IgD-negative memory B cell (primary cell): ENCODE data around the gene PLEKHH2. TPM values are rescaled to one million over a fixed set of nuclear protein-coding genes. Genes with fewer than 3 reads are reported as not detected.

Source experiments
- H3K27ac Mint-ChIP-seq, 3 donors: one replicate each; pipeline ENCODE4 v1.8.0; 2020 to 2022; ENCODE audit warnings: mild to moderate bottlenecking in 3 of 3, mixed read lengths in 3 of 3, moderate library complexity in 1 of 3
- H3K27me3 Mint-ChIP-seq: one replicate; pipeline ENCODE4 v1.8.0; 2021; ENCODE audit warnings: mixed read lengths
- H3K36me3 Mint-ChIP-seq: one replicate; pipeline ENCODE4 v1.8.0; 2020; ENCODE audit warnings: mild to moderate bottlenecking, mixed read lengths
- H3K4me1 Mint-ChIP-seq, 3 donors: one replicate each; pipeline ENCODE4 v1.8.0; 2020 to 2022; ENCODE audit warnings: mixed read lengths in 3 of 3, mild to moderate bottlenecking in 1 of 3
- H3K4me3 Mint-ChIP-seq, 4 donors: one replicate each; pipeline ENCODE4 v1.8.0; 2020 to 2022; ENCODE audit warnings: mild to moderate bottlenecking in 4 of 4, mixed read lengths in 4 of 4, moderate library complexity in 3 of 4
- H3K9me3 Mint-ChIP-seq, 3 donors: one replicate each; pipeline ENCODE4 v1.8.0; 2020 to 2021; ENCODE audit warnings: mixed read lengths in 3 of 3, mild to moderate bottlenecking in 1 of 3
- polyA plus RNA-seq: library from polyadenylated mRNA; unstranded; fragments of 300-500 nt; fragmentation: Illumina TruSeq; gene quantifications from one replicate; pipeline ENCODE4 v1.2.3, GENCODE V29; 2021

Gene PLEKHH2
- polyA plus RNA-seq, 1 donor from 2014 or later: 0.46 TPM

DNA sequence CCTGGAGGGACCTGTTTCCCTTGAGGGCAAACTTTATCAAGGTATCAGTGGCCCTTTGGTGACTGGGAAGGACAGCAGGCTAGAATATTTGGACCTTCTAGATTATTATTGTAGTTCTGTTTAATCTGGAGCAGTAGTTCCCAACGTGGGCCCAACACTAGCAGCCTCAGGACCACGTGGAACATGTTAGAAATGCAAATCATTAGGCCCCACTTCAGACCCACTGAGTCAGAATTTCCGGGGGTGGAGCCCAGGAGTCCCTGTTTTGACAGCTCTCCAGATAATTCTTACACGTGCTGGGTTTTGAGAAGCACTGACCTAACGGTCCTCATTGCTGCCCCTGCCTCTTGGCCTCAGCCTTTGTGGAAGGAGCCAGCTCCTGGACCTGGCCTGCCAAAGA, 111.3 kb downstream of the PLEKHH2 start:
- no peak overlapping the region for H3K4me3 Mint-ChIP-seq

DNA sequence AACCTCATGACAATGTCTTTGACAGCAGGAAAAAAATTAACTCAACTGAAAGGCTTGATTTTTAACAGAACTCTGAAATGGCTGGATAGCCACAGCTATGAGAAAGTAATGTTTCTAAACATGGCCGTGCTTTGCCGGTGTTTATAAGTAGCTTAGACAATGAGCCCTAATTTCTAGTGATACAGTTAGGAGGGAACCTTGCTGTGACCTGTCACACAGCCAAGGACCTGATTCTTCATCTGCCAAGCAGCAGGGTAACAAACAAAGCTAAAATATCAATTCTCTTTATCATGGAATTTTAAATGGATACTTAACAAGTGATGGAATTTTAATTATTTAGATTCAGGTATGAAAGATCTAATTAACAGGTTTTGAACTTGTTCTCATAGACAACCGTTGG, 112.5 kb downstream of the PLEKHH2 start:
- Mint-ChIP-seq H3K27me3 (no peaks in the 10 kb centered on the region), H3K4me1 (no peaks in the 10 kb centered on the region), H3K4me3 (no peak overlapping the region), H3K36me3 (no peaks in the 10 kb centered on the region), H3K9me3 (no peaks in the 10 kb centered on the region), H3K27ac (no peak overlapping the region)

More for the DNA sequence above, 111.3 kb downstream of the PLEKHH2 start:
- Mint-ChIP-seq H3K36me3 (no peaks in the 10 kb centered on the region), H3K27me3 (peaks cover 2% of the 10 kb centered on the region), H3K4me1 (no peaks in the 10 kb centered on the region), H3K27ac (no peak overlapping the region), H3K9me3 (no peaks in the 10 kb centered on the region)

DNA sequence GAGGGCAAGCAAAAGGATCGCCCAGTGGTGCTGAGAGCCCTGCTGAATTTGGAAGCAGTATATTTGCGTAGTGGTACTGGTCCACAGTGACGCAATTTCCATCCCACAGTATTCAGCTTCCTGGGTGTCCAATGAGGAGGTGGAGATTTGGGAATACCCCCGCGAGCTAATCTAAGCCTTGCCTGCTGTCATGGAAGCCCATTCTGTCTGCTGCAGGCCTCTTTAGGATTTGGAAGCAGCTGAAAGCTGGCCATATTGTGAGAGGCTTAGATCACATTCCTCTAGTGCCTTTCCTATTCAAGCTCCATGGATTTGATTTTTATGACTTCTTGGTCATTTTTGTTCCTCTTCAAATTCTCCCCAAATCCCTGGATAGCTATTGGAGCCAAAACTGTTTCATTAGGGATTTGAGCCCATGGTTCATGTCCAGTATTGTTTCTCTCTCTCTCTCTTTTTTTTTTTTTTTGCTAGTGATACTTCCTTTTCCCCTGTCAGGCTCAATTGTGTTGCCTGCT, 114.5 kb downstream of the PLEKHH2 start:
- Mint-ChIP-seq H3K36me3 (no peaks in the 10 kb centered on the region), H3K27ac (no peak overlapping the region), H3K27me3 (no peaks in the 10 kb centered on the region), H3K4me1 (no peaks in the 10 kb centered on the region), H3K9me3 (no peaks in the 10 kb centered on the region), H3K4me3 (no peak overlapping the region)

DNA sequence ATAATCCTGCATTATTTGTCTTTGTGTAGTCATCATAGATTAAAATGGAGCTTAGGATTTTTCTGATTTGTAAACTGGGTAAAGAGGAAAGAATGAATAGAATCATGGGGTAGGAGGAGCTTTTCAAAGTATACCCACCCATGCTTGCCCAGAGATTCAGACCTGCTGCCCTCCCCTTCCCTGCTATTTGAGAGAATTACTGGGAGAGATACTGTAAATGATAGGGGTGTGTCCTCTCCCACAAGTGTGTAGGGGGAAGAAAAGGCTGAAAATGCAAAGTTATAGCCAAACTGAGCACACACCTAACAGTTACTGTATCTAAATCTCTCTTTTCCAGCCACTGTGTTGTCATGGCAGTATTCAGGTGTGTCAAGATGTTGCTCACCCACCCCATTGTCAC, 115.2 kb downstream of the PLEKHH2 start:
- H3K4me1 Mint-ChIP-seq: no peaks in the 10 kb centered on the region
- H3K9me3 Mint-ChIP-seq: no peaks in the 10 kb centered on the region
- no peaks in the 10 kb centered on the region for H3K36me3 Mint-ChIP-seq
- H3K27me3 Mint-ChIP-seq: no peaks in the 10 kb centered on the region
- no peak overlapping the region for H3K27ac Mint-ChIP-seq
- no peak overlapping the region for H3K4me3 Mint-ChIP-seq

DNA sequence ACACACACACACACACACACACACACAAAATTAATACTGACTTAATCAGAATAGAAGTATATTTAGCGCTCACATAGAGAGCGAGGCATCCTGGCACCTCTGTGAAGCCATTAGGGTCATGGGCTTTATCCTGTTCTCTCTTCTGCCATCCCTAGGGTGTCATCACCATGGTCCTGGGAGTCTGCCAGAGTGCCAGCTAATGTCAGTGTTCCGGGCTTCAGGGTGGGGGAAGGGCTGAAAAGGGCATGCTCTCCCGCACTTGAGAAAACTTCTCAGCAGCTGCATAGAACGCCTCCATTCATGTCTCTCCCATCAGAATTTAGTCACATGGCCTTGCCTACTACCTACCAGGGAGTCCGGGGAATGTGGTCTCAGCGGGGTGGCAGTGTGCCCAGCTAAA, 117.1 kb downstream of the PLEKHH2 start:
- no peaks in the 10 kb centered on the region for H3K27me3 Mint-ChIP-seq
- H3K9me3 Mint-ChIP-seq: no peaks in the 10 kb centered on the region
- no peak overlapping the region for H3K27ac Mint-ChIP-seq
- no peaks in the 10 kb centered on the region for H3K36me3 Mint-ChIP-seq
- H3K4me3 Mint-ChIP-seq: no peak overlapping the region
- H3K4me1 Mint-ChIP-seq: no peaks in the 10 kb centered on the region

DNA sequence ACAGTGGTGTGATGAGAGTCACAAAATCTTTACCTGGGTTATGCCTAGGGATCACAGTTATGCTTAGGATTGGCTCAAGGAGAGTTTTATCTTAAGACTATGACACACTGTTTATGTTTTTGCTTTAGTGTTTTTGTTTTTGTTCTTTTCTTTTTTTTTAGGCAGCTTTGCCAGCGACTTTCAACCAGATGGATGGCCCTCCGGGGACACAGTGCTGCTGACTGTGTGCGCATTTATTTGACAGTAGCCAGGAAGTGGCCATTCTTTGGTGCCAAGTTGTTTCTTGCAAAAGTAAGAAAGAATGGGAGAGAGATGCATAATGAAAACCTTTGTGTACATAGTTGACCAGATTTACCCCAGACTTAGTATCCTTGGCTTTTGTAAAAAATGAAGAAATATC, 121.7 kb downstream of the PLEKHH2 start:
- Mint-ChIP-seq H3K27me3 (no peaks in the 10 kb centered on the region), H3K4me3 (no peak overlapping the region), H3K4me1 (no peaks in the 10 kb centered on the region), H3K36me3 (no peaks in the 10 kb centered on the region), H3K27ac (no peak overlapping the region), H3K9me3 (no peaks in the 10 kb centered on the region)

DNA sequence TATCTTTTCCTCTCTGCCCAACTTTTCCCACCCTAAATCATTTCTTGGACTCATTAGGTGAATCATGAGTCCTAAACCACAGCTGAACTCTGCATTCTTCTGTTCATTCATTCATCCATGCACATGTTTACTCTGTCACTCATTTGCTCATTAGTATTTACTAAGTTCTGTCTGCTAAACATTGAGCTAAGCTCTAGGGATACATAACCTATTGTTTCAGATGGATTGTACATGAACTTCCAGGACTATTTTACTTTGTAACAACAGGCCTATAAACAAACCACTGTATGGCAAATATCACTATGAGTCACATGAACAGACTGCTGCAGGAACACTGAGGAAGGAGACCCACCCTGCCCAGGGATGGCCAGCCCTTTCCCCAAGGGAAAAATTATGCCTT, 122.1 kb downstream of the PLEKHH2 start:
- Mint-ChIP-seq H3K27me3 (no peaks in the 10 kb centered on the region), H3K27ac (no peak overlapping the region), H3K4me3 (no peak overlapping the region), H3K4me1 (no peaks in the 10 kb centered on the region), H3K9me3 (no peaks in the 10 kb centered on the region), H3K36me3 (no peaks in the 10 kb centered on the region)

DNA sequence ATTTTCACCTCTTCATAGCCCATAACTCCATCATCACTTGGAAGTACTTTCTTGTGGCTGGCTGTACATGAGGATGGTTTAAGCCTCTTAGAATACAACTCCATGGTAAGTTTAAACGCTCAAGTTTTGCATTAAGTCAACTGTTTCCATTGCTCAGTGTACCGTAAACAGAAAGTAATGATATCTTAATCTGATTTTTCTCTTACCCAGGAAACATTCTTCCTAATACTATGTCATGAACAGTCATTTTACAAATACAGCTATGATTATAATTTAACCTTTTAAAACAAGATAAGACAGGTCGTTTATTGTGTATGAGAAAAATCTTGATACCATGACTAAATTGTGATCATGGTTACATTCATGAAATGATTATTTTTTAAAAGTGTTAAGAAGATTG, 125.2 kb downstream of the PLEKHH2 start:
- no peak overlapping the region for H3K4me3 Mint-ChIP-seq
- H3K36me3 Mint-ChIP-seq: no peaks in the 10 kb centered on the region
- no peak overlapping the region for H3K27ac Mint-ChIP-seq
- no peaks in the 10 kb centered on the region for H3K4me1 Mint-ChIP-seq
- H3K27me3 Mint-ChIP-seq: no peaks in the 10 kb centered on the region
- no peaks in the 10 kb centered on the region for H3K9me3 Mint-ChIP-seq

DNA sequence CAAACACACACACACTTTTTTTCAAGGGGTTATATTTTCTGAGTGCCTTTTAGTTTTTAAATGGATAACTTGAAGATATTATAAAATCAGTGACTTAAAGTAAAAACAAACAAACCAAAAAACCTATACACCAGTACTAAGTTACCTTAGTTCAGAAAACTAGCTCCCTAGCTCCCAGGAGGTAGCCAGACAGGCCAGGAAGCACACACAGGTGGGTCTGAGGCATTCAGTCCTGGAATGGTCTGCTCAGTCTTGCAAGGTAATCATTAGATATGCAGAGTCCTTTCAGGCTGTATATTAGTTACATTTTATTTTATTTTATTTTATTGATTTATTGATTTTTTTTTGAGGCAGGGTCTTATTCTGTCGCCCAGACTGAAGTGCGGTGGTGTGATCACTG, 126.0 kb downstream of the PLEKHH2 start:
- Mint-ChIP-seq H3K36me3 (no peaks in the 10 kb centered on the region), H3K4me1 (no peaks in the 10 kb centered on the region), H3K9me3 (no peaks in the 10 kb centered on the region), H3K4me3 (no peak overlapping the region), H3K27me3 (no peaks in the 10 kb centered on the region), H3K27ac (no peak overlapping the region)

DNA sequence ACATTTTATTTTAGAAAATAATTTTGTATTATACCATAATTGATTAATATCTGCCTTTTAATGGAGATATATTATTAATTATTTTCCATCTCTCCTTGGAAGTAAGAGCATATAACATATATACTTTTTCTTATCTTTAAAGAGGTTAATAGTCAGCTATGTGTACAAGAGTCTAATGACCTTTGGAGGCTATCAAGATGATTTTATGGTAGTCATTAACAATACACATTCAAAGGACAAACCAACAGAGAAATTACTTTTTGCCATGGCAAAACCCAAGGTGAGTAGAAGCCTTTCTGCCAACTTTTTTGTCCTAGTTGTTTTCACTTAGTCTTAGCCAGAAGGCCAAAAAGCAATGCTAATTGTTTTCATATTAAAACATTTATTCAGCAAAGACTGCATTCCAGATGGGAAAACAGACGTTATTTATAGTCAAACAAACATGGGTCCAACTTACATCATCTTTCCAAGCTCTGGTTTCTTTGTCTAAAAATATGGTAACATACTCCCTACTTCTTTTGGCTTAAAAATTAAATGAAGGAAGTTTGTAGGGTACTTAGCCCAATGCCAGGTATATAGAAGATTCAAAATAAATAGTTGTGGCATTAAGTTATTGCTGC, 127.1 kb downstream of the PLEKHH2 start:
- H3K27me3 Mint-ChIP-seq: no peaks in the 10 kb centered on the region
- H3K4me3 Mint-ChIP-seq: no peak overlapping the region

DNA sequence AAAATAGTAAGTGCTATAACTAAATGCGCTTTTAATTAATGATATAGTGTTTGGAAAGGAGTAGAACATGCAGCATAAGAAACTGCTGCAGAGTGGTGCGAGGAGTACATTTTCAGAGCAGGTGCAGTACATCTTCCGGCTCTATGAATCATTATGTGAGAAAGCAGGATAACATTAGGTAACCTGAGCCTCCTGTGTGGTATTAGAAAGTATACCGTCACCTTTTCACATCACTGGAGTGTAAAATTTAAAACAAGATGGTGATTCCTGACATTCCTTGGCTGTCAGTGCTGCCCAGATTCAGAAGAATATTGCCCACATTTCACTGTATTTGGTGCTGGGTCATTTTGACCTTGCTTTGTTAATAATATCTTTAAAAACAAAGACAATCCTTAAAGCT, 128.9 kb downstream of the PLEKHH2 start:
- no peaks in the 10 kb centered on the region for H3K27me3 Mint-ChIP-seq
- peaks cover 2% of the 10 kb centered on the region for H3K36me3 Mint-ChIP-seq
- H3K9me3 Mint-ChIP-seq: no peaks in the 10 kb centered on the region
- no peak overlapping the region for H3K4me3 Mint-ChIP-seq
- H3K27ac Mint-ChIP-seq: no peak overlapping the region
- H3K4me1 Mint-ChIP-seq: no peaks in the 10 kb centered on the region

More for the DNA sequence above, 127.1 kb downstream of the PLEKHH2 start:
- Mint-ChIP-seq H3K9me3 (no peaks in the 10 kb centered on the region), H3K36me3 (no peaks in the 10 kb centered on the region), H3K4me1 (no peaks in the 10 kb centered on the region), H3K27ac (no peak overlapping the region)

DNA sequence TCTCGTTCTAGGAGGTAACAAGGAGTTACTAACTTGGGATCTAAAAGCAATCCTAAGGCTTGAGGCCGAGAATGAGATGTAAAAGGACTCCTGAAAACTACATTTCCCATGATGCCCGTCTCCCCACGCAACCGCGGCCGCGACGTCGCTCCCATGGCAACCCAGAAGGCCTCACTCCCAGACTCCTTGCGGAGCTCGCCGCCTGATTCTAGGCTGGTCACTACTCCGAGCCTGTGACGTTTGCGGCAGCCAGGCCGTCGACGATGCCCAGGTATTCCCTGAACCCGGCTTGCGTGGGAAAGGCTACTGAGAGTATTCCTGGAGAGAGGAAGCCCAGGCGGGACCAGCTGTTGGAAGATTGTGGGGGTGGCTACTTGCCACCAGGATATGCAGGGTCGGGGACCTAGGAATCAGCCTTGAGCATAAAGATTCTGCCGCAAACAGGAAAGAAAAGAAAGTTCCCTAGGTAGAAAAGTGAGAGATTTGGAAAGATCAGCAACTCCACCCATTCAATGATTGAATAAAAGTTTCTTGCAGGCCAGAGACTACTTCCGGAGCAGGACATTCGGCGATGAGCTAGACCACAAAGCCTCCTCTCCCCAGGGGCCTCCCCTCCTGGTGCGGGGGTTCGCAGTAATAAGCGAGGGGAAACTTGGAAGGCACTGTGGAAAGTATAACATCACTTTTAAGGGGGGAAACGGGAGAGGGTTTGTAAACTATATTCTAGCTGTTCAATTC, 137.0 kb downstream of the PLEKHH2 start, which contains the start of gene DYNC2LI1:
Gene DYNC2LI1 (plus strand): TSS at position 164 of the 738 bp plus-strand sequence. CDS start 100 bp downstream, at position 264.
- Mint-ChIP-seq H3K36me3 (peaks cover 5% of the 10 kb centered on the region), H3K27me3 (no peaks in the 10 kb centered on the region), H3K27ac (peak within 1 kb of the TSS; percentile 43 to 97 (median 93)), H3K9me3 (no peaks in the 10 kb centered on the region), H3K4me3 (peak within 1 kb of the TSS; percentile 97 to 100 (median 98)), H3K4me1 (peaks cover 11 to 12% (median 11%) of the 10 kb centered on the region in 3 donors)

DNA sequence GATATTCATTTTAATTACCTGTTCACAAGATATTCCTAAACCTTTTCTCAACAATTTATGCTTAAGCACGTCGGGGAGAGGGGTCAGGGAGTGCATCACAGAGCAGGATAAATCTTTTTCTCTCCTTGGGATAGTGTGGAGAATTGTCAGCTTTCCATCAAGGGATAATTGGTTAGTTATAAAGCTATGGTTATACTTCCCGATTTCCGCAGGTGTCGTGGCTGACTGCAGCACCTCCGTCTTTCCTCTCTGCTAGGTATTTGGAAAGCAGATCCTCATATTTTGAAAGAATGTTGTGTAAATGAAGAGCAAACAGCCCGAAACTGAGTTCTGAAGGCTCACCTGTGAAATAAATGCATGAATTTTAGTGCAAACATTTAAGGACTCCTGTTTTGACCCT, 137.6 kb downstream of the PLEKHH2 start:
- Mint-ChIP-seq H3K4me3 (peak overlapping the region; percentile 97 to 100 (median 98)), H3K27ac (peak overlapping the region in 1 of 3 donors; percentile 43), H3K4me1 (peaks cover 11 to 12% (median 11%) of the 10 kb centered on the region in 3 donors), H3K36me3 (peaks cover 7% of the 10 kb centered on the region), H3K9me3 (no peaks in the 10 kb centered on the region), H3K27me3 (no peaks in the 10 kb centered on the region)

DNA sequence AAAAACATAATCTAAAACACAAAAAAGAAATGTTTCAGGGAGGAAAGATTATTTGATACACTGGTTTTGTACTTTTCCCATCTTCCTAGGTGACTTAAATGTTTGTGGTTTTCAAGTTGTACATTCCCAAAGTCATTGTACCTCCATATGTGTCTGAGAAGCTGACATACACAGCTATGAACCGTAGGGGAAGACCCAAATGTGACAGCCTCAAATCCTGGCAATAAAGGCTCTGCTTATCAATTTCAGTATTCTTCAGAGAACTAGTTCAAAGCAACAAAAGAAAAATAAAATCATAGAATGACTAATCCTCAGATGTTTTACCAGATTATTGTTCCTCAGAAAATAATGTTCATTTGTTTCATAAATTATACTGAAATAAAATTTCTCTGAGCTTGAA, 139.3 kb downstream of the PLEKHH2 start:
- no peaks in the 10 kb centered on the region for H3K9me3 Mint-ChIP-seq
- peaks cover 9% of the 10 kb centered on the region for H3K36me3 Mint-ChIP-seq
- H3K4me3 Mint-ChIP-seq: peak overlapping the region in 1 of 4 donors; percentile 60
- no peaks in the 10 kb centered on the region for H3K27me3 Mint-ChIP-seq
- no peak overlapping the region for H3K27ac Mint-ChIP-seq
- H3K4me1 Mint-ChIP-seq: peaks cover 11 to 12% (median 11%) of the 10 kb centered on the region in 3 donors

DNA sequence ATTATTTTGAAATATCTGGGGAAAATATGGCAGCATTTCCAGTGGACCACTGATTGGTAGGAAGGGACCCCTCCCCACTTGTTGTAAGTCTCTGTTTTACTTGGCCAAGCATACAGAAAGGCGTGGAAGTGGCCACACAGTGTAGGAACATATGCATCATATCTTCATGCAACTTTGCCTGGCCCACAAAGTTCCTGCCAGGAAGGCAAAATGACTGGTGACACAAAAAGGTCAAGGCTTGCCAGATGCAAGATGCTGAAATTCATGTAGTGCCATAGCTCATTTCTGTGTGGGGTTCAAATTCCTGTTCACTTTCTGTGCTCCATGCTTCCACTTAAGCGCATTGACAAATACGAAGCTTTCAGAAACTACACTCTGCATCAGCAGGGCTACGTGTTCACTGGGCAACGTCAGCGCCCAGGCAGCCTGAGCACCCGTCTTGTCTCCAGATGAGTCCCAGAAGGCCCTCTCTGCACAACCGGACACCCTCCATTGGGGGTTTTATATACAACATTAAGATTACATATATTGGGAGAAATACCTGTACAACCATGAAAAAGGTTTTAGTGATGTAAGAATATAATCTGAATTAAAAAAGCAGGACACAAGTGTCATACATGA, 140.4 kb downstream of the PLEKHH2 start:
- Mint-ChIP-seq H3K27me3 (no peaks in the 10 kb centered on the region), H3K4me3 (no peak overlapping the region), H3K36me3 (peaks cover 6% of the 10 kb centered on the region), H3K9me3 (no peaks in the 10 kb centered on the region), H3K4me1 (peaks cover 11 to 12% (median 11%) of the 10 kb centered on the region in 3 donors), H3K27ac (peak overlapping the region in 1 of 3 donors; percentile 16)
